Lower lobe of right lung (tissue), 2 donors: ENCODE data around the gene TSGA10IP. TPM values are rescaled to one million over a fixed set of nuclear protein-coding genes. Genes with fewer than 3 reads are reported as not detected.
"Not testable (repeated sequence)": the region's sequence is repeated elsewhere in the genome, so short reads cannot be mapped to it uniquely, and the experiment has no call there.

Source experiments
- ATAC-seq, 2 donors: fragments of 200-7000 bp; cut with Tn5 transposase; one replicate each; pipeline ENCODE4 v1.9.1; 2020 to 2022; ENCODE audit warnings: mild to moderate bottlenecking in 2 of 2, moderate library complexity in 2 of 2
- DNase-seq: peaks from one replicate; pipeline ENCODE4 v3.0.0-alpha.2; 2020
- H3K27ac ChIP-seq: fragments of 200-600 bp; one replicate; pipeline ENCODE4 v1.8.0; 2022
- H3K27me3 ChIP-seq: fragments of 200-600 bp; one replicate; pipeline ENCODE4 v1.8.0; 2022; ENCODE audit warnings: low read depth
- H3K36me3 ChIP-seq: fragments of 200-600 bp; one replicate; pipeline ENCODE4 v1.8.0; 2022; ENCODE audit warnings: mild to moderate bottlenecking
- H3K4me1 ChIP-seq: fragments of 200-600 bp; one replicate; pipeline ENCODE4 v1.8.0; 2022
- H3K4me3 ChIP-seq: fragments of 200-600 bp; one replicate; pipeline ENCODE4 v1.8.0; 2022; ENCODE audit warnings: mild to moderate bottlenecking
- H3K9me3 ChIP-seq: fragments of 200-600 bp; one replicate; pipeline ENCODE4 v1.8.0; 2022
- CTCF ChIP-seq: fragments of 200-600 bp; IDR thresholded peaks from one replicate; pipeline ENCODE4 v1.8.0; 2022; ENCODE audit warnings: antibody characterized with exemption, mild to moderate bottlenecking
- intact Hi-C: fragments of 100-400 bp; cut with DNase I; formaldehyde crosslinking; loops from one replicate; pipeline ENCODE4 v1.11.0; 2022
- total RNA-seq: library from RNA; stranded (reverse); fragmentation: NEBNext Ultra II Directional; extraction: Animal tissue kit (Norgen Biotek cat#: 25700); gene quantifications from one replicate; pipeline ENCODE4 v1.2.1, GENCODE V29; 2021
- donor health status: DM: no; HTN: yes; CAD: no; lungs with severe emphysema.

The TSGA10IP gene
- total RNA-seq, 1 donor from 2014 or later = not detected

- no peak for TF ChIP-seq CTCF
- no peak overlapping the region for H3K27ac ChIP-seq
- intact Hi-C loops = no loop called here
- H3K27me3 ChIP-seq = no peaks in the 10 kb centered on the region
- H3K4me3 ChIP-seq = no peak overlapping the region
- no peak for ATAC-seq
- H3K4me1 ChIP-seq = no peaks in the 10 kb centered on the region
- no peaks in the 10 kb centered on the region for H3K36me3 ChIP-seq
- DNase-seq = no peak
- H3K9me3 ChIP-seq = no peaks in the 10 kb centered on the region
These were observed 513 bp upstream of the TSGA10IP start for GRCh38 chr11:65944767-65945166.

- ATAC-seq = no peak
- no peak overlapping the region for H3K4me3 ChIP-seq
These were observed 770 bp downstream of the TSGA10IP start for GRCh38 chr11:65945941-65946558.

GRCh38 chr11:65946655-65947054 is 1.4 kb downstream of the TSGA10IP start:
- no peak overlapping the region for H3K4me3 ChIP-seq
- H3K27me3 ChIP-seq = no peaks in the 10 kb centered on the region
- H3K9me3 ChIP-seq = no peaks in the 10 kb centered on the region
- peak in 1 of 2 donors; percentile 44 for ATAC-seq
- DNase-seq = no peak
- no peaks in the 10 kb centered on the region for H3K36me3 ChIP-seq
- intact Hi-C loops = no loop called here
- H3K27ac ChIP-seq = no peak overlapping the region
- no peaks in the 10 kb centered on the region for H3K4me1 ChIP-seq
- no peak for TF ChIP-seq CTCF

More at GRCh38 chr11:65945941-65946558, 770 bp downstream of the TSGA10IP start:
- Histone ChIP-seq H3K4me1 (no peaks in the 10 kb centered on the region), H3K27ac (no peak overlapping the region), H3K9me3 (no peaks in the 10 kb centered on the region), H3K27me3 (no peaks in the 10 kb centered on the region), H3K36me3 (no peaks in the 10 kb centered on the region)
- intact Hi-C loops = no loop called here
- DNase-seq = no peak
- no peak for TF ChIP-seq CTCF

GRCh38 chr11:65947133-65947532 is 1.9 kb downstream of the TSGA10IP start:
- no peaks in the 10 kb centered on the region for H3K4me1 ChIP-seq
- ATAC-seq = no peak
- no peak overlapping the region for H3K27ac ChIP-seq
- H3K36me3 ChIP-seq = no peaks in the 10 kb centered on the region
- H3K27me3 ChIP-seq = no peaks in the 10 kb centered on the region
- intact Hi-C loops = no loop called here
- no peak for TF ChIP-seq CTCF
- no peak for DNase-seq
- H3K9me3 ChIP-seq = no peaks in the 10 kb centered on the region
- H3K4me3 ChIP-seq = no peak overlapping the region

- TF ChIP-seq CTCF = no peak
- no peak for DNase-seq
These were observed 2.4 kb downstream of the TSGA10IP start for GRCh38 chr11:65947603-65948125.

GRCh38 chr11:65950711-65951110 is 5.4 kb downstream of the TSGA10IP start:
- H3K27me3 ChIP-seq, H3K4me1 ChIP-seq, intact Hi-C loops, DNase-seq, H3K36me3 ChIP-seq, ATAC-seq, H3K27ac ChIP-seq, H3K9me3 ChIP-seq, H3K4me3 ChIP-seq: not testable (repeated sequence)

More at GRCh38 chr11:65947603-65948125, 2.4 kb downstream of the TSGA10IP start:
- Histone ChIP-seq H3K27me3 (no peaks in the 10 kb centered on the region), H3K27ac (no peak overlapping the region), H3K9me3 (no peaks in the 10 kb centered on the region), H3K4me3 (no peak overlapping the region), H3K36me3 (no peaks in the 10 kb centered on the region), H3K4me1 (no peaks in the 10 kb centered on the region)
- intact Hi-C loops = no loop called here
- ATAC-seq = peak in 1 of 2 donors; percentile 38

GRCh38 chr11:65951641-65952040 is 6.4 kb downstream of the TSGA10IP start:
- intact Hi-C loops, ATAC-seq, H3K36me3 ChIP-seq, H3K4me3 ChIP-seq, H3K9me3 ChIP-seq, H3K27me3 ChIP-seq, DNase-seq, H3K4me1 ChIP-seq, H3K27ac ChIP-seq: not testable (repeated sequence)
